DND-41 (cell line): Measurements from ENCODE around the gene IFI27L2.

Experiments
- ATAC-seq: fragments of 200-7000 bp; cut with Tn5 transposase; 3 replicates; pipeline ENCODE4 v1.9.1; 2021; ENCODE audit warnings: low read depth; ENCODE audit not compliant: insufficient read depth
- DNase-seq: peaks from one replicate; pipeline ENCODE4 v3.0.0-alpha.2; 2020
- H2AFZ ChIP-seq: 2 replicates; pipeline ENCODE4 v1.6.0; 2012; ENCODE audit warnings: low read depth, low read length
- H3K27ac ChIP-seq: 2 replicates; pipeline ENCODE4 v1.5.1; 2012; ENCODE audit warnings: low read length, inconsistent platforms
- H3K27me3 ChIP-seq: fragments of 200-600 bp; sonication (generic); 2 replicates; pipeline ENCODE4 v1.6.0; 2012; ENCODE audit warnings: low read length, mild to moderate bottlenecking, inconsistent platforms; ENCODE audit not compliant: insufficient read depth, poor library complexity
- H3K36me3 ChIP-seq: 2 replicates; pipeline ENCODE4 v1.5.1; 2012; ENCODE audit warnings: low read length, inconsistent platforms; ENCODE audit not compliant: insufficient read depth
- H3K4me1 ChIP-seq: 2 replicates; pipeline ENCODE4 v1.5.1; 2012; ENCODE audit warnings: mild to moderate bottlenecking, low read length; ENCODE audit not compliant: insufficient read depth
- H3K4me2 ChIP-seq: 2 replicates; pipeline ENCODE4 v1.6.0; 2012; ENCODE audit warnings: mild to moderate bottlenecking, moderate library complexity, low read length, inconsistent platforms; ENCODE audit not compliant: insufficient read depth
- H3K4me3 ChIP-seq, 2 experiments: fragments of 200-600 bp in 1 of 2; shearing (Covaris generic) in 1 of 2; 2 replicates each; pipeline ENCODE4 v1.5.1; 2012 to 2016; ENCODE audit warnings: inconsistent platforms in 2 of 2, low read length in 2 of 2, mild to moderate bottlenecking in 2 of 2, low read depth in 1 of 2, moderate library complexity in 1 of 2
- H3K79me2 ChIP-seq: 2 replicates; pipeline ENCODE4 v1.6.0; 2012; ENCODE audit warnings: low read length, inconsistent platforms; ENCODE audit not compliant: insufficient read depth
- H3K9ac ChIP-seq: 2 replicates; pipeline ENCODE4 v1.6.0; 2012; ENCODE audit warnings: low read depth, mild to moderate bottlenecking, inconsistent platforms, low read length, moderate library complexity
- H3K9me3 ChIP-seq: 2 replicates; pipeline ENCODE4 v1.5.1; 2012; ENCODE audit warnings: low read length, moderate library complexity, mild to moderate bottlenecking, inconsistent platforms; ENCODE audit not compliant: insufficient read depth, severe bottlenecking
- H4K20me1 ChIP-seq: 2 replicates; pipeline ENCODE4 v1.6.0; 2012; ENCODE audit warnings: low read length; ENCODE audit not compliant: insufficient read depth
- CTCF ChIP-seq: IDR thresholded peaks from 2 replicates; pipeline ENCODE4 v1.5.1; 2012; ENCODE audit warnings: borderline replicate concordance, low read length, moderate library complexity, mild to moderate bottlenecking; ENCODE audit not compliant: poor library complexity, severe bottlenecking; ENCODE audit errors: extremely low read depth
- EZH2 ChIP-seq: IDR thresholded peaks from 3 replicates; pipeline ENCODE4 v1.6.1; 2012; ENCODE audit warnings: borderline replicate concordance, low read depth, mild to moderate bottlenecking, moderate library complexity, low read length, inconsistent platforms; ENCODE audit not compliant: severe bottlenecking

Gene IFI27L2

GRCh38 chr14:94135476-94135875 lies 6.1 kb upstream of the IFI27L2 start:
- no peak overlapping the region for H3K27ac ChIP-seq
- TF ChIP-seq EZH2 (no peak), CTCF (no peak)
- H3K36me3 ChIP-seq: no peaks in the 10 kb centered on the region
- no peaks in the 10 kb centered on the region for H3K27me3 ChIP-seq
- peaks cover under 1% of the 10 kb centered on the region for H3K4me1 ChIP-seq
- H4K20me1 ChIP-seq: no peaks in the 10 kb centered on the region
- no peak overlapping the region for H3K4me2 ChIP-seq
- no peak overlapping the region for H3K4me3 ChIP-seq
- no peaks in the 10 kb centered on the region for H3K79me2 ChIP-seq
- no peaks in the 10 kb centered on the region for H3K9me3 ChIP-seq
- DNase-seq (no peak), ATAC-seq (no peak)
- H3K9ac ChIP-seq: no peak overlapping the region
- no peak overlapping the region for H2AFZ ChIP-seq

GRCh38 chr14:94132285-94132887 lies 3.0 kb upstream of the IFI27L2 start:
- peak; percentile 53; the same call in 2 of the 3 replicates for ATAC-seq
- Histone ChIP-seq H3K27me3 (no peaks in the 10 kb centered on the region), H3K9ac (no peak overlapping the region), H3K36me3 (no peaks in the 10 kb centered on the region), H3K79me2 (no peaks in the 10 kb centered on the region), H3K27ac (no peak overlapping the region), H4K20me1 (no peaks in the 10 kb centered on the region), H2AFZ (no peak overlapping the region), H3K9me3 (no peaks in the 10 kb centered on the region), H3K4me1 (peaks cover 23% of the 10 kb centered on the region), H3K4me2 (no peak overlapping the region), H3K4me3 (no peak overlapping the region)
- TF ChIP-seq CTCF (peak; percentile 82), EZH2 (no peak)
- peak; percentile 68 for DNase-seq

- no peaks in the 10 kb centered on the region for H3K27me3 ChIP-seq
- peak overlapping the region; percentile 95 for H2AFZ ChIP-seq
- peak overlapping the region; percentile 87 for H3K4me2 ChIP-seq
- peaks cover 23% of the 10 kb centered on the region for H3K4me1 ChIP-seq
- TF ChIP-seq EZH2: no peak
- no peak for TF ChIP-seq CTCF
- H3K36me3 ChIP-seq: no peaks in the 10 kb centered on the region
- H3K4me3 ChIP-seq: peak overlapping the region; percentile 35 to 77; a peak in 3 of 4 replicates
- no peaks in the 10 kb centered on the region for H3K9me3 ChIP-seq
- ATAC-seq (peak; percentile 42; the same call in 1 of the 3 replicates), DNase-seq (peak; percentile 24)
- peak overlapping the region; percentile 61 for H3K9ac ChIP-seq
- H3K27ac ChIP-seq: peak overlapping the region; percentile 8; the same call in 1 of the 2 replicates
- H3K79me2 ChIP-seq: no peaks in the 10 kb centered on the region
- no peaks in the 10 kb centered on the region; the same call in 1 of the 2 replicates for H4K20me1 ChIP-seq
These were observed 482 bp upstream of the IFI27L2 start for GRCh38 chr14:94129758-94130414.
